PC-3 (cell line): ENCODE measurements around the gene ERI3. TPM values are rescaled to one million over a fixed set of nuclear protein-coding genes. Genes with fewer than 3 reads are reported as not detected.

Source experiments
- ATAC-seq: fragments of 200-7000 bp; cut with Tn5 transposase; 2 replicates; pipeline ENCODE4 v1.9.1; 2020; ENCODE audit warnings: mild to moderate bottlenecking, moderate library complexity
- BruUV-seq: library from RNA; stranded (reverse); fragments of 400-500 nt; replicated peaks from 2 replicates; lab custom pipeline; 2021; lab: Mats Ljungman, UMichigan
- CTCF ChIA-PET: fragments of 300-600 bp; sonication (Branson Sonifier 250); formaldehyde crosslinking; loops from one replicate; lab custom pipeline; 2022; ENCODE audit warnings: antibody characterized with exemption; lab: Charles Lee
- POLR2A ChIA-PET: fragments of 300-600 bp; sonication (Branson Sonifier 250); formaldehyde crosslinking; loops from one replicate; lab custom pipeline; 2022; ENCODE audit warnings: antibody characterized with exemption; ENCODE audit not compliant: unreplicated experiment; lab: Charles Lee
- DNase-seq: peaks from one replicate; pipeline ENCODE4 v3.0.0-alpha.2; 2015
- H2AFZ ChIP-seq: fragments of 300-600 bp; sonication (generic); 2 replicates; pipeline ENCODE4 v1.6.0; 2016; ENCODE audit warnings: antibody characterized with exemption, low read length
- H3F3A ChIP-seq: fragments of 300-600 bp; sonication (generic); one replicate; pipeline ENCODE4 v1.6.0; 2017; ENCODE audit warnings: antibody characterized with exemption, low read length, control low read depth, mild to moderate bottlenecking; ENCODE audit not compliant: unreplicated experiment
- H3K27ac ChIP-seq: fragments of 300-600 bp; sonication (generic); 2 replicates; pipeline ENCODE4 v1.5.1; 2016; ENCODE audit warnings: mild to moderate bottlenecking, low read length
- H3K27me3 ChIP-seq: fragments of 300-600 bp; sonication (generic); 2 replicates; pipeline ENCODE4 v1.6.1; 2016; ENCODE audit warnings: low read length, mixed read lengths
- H3K36me3 ChIP-seq: fragments of 300-600 bp; sonication (generic); 2 replicates; pipeline ENCODE4 v1.6.1; 2016; ENCODE audit warnings: low read depth, mixed run types, low read length, mixed read lengths
- H3K4me1 ChIP-seq: fragments of 300-600 bp; sonication (generic); 2 replicates; pipeline ENCODE4 v1.5.1; 2016; ENCODE audit warnings: low read length; ENCODE audit not compliant: insufficient read depth
- H3K4me2 ChIP-seq: fragments of 300-600 bp; sonication (generic); 2 replicates; pipeline ENCODE4 v1.6.0; 2016; ENCODE audit warnings: low read length
- H3K4me3 ChIP-seq: fragments of 300-600 bp; sonication (generic); 2 replicates; pipeline ENCODE4 v1.5.1; 2016; ENCODE audit warnings: mild to moderate bottlenecking, low read length, mixed read lengths
- H3K79me2 ChIP-seq: fragments of 300-600 bp; sonication (generic); 2 replicates; pipeline ENCODE4 v1.6.1; 2017; ENCODE audit warnings: low read length, mixed read lengths
- H3K9ac ChIP-seq: fragments of 300-600 bp; sonication (generic); 2 replicates; pipeline ENCODE4 v1.6.0; 2016; ENCODE audit warnings: mild to moderate bottlenecking, low read length
- H3K9me2 ChIP-seq: fragments of 300-600 bp; sonication (generic); replicated peaks from 2 replicates; pipeline ENCODE4 v1.6.1; 2016; ENCODE audit warnings: mixed run types, low read length, mixed read lengths
- H3K9me3 ChIP-seq: fragments of 300-600 bp; sonication (generic); 2 replicates; pipeline ENCODE4 v1.6.1; 2016; ENCODE audit warnings: low read length, mixed read lengths
- H4K20me1 ChIP-seq: fragments of 300-600 bp; sonication (generic); 2 replicates; pipeline ENCODE4 v1.6.1; 2016; ENCODE audit warnings: low read length, mixed read lengths
- EZH2 ChIP-seq: fragments of 300-600 bp; sonication (generic); IDR thresholded peaks from one replicate; pipeline ENCODE4 v1.6.1; 2017; ENCODE audit warnings: antibody characterized with exemption, mild to moderate bottlenecking, low read length; ENCODE audit not compliant: unreplicated experiment
- EZH2phosphoT487 ChIP-seq: fragments of 300-600 bp; sonication (generic); IDR thresholded peaks from 2 replicates; pipeline ENCODE4 v1.6.1; 2018; ENCODE audit warnings: mild to moderate bottlenecking, antibody characterized with exemption, low read length, borderline replicate concordance
- intact Hi-C: fragments of 100-400 bp; cut with micrococcal nuclease; formaldehyde crosslinking; loops from 2 replicates; pipeline ENCODE4 v1.9.0; 2023
- total RNA-seq: library from RNA; depleted of rRNA; stranded (reverse); fragments of >200 nt; gene quantifications from 2 replicates; pipeline ENCODE4 v1.2.3, GENCODE V29; 2014
- TF ChIP-seq, protein P1 (sequence below): fragments of 300-600 bp; sonication (generic); conservative IDR thresholded peaks from 2 replicates; pipeline ENCODE4 v1.5.1; 2017; ENCODE audit warnings: antibody characterized with exemption, low read depth, mild to moderate bottlenecking, low read length

The ERI3 gene
- total RNA-seq, 1 experiment from 2014 or later, result 138 TPM

DNA sequence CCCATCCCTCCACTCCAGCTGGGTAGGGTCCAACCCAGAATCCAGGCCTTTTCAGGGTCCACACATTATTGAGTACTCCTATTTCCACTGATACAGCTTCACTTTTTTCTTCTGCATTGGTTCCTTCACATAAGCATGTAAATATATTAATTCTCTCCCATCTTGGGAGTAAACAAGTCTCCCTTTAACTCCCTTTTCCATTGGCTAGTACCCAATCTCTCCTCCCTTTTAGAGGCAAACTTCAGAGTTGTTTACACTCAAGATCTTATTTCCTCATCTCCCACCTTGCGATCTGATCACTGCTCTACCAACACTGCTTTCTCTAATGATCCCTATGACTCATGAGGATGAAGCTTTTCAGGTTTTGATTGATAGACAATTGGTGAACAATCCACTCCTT, 121.5 kb downstream of the ERI3 start:
- H4K20me1 ChIP-seq, result no peaks in the 10 kb centered on the region
- TF ChIP-seq, protein P1, sequence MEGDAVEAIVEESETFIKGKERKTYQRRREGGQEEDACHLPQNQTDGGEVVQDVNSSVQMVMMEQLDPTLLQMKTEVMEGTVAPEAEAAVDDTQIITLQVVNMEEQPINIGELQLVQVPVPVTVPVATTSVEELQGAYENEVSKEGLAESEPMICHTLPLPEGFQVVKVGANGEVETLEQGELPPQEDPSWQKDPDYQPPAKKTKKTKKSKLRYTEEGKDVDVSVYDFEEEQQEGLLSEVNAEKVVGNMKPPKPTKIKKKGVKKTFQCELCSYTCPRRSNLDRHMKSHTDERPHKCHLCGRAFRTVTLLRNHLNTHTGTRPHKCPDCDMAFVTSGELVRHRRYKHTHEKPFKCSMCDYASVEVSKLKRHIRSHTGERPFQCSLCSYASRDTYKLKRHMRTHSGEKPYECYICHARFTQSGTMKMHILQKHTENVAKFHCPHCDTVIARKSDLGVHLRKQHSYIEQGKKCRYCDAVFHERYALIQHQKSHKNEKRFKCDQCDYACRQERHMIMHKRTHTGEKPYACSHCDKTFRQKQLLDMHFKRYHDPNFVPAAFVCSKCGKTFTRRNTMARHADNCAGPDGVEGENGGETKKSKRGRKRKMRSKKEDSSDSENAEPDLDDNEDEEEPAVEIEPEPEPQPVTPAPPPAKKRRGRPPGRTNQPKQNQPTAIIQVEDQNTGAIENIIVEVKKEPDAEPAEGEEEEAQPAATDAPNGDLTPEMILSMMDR, result no peak
- no peak for TF ChIP-seq EZH2
- no peak for TF ChIP-seq EZH2phosphoT487
- ChIA-PET CTCF (no interaction called here), POLR2A (no interaction called here)
- DNase-seq, result no peak
- no peaks in the 10 kb centered on the region for H3F3A ChIP-seq
- no peaks in the 10 kb centered on the region for H3K4me1 ChIP-seq
- no TSS peak for BruUV-seq
- no peak overlapping the region for H2AFZ ChIP-seq
- H3K27ac ChIP-seq, result no peak overlapping the region
- ATAC-seq, result no peak
- no peaks in the 10 kb centered on the region for H3K27me3 ChIP-seq
- H3K9ac ChIP-seq, result no peak overlapping the region
- H3K4me2 ChIP-seq, result no peak overlapping the region
- intact Hi-C loops, result no loop called here
- no peaks in the 10 kb centered on the region for H3K79me2 ChIP-seq
- no peaks in the 10 kb centered on the region for H3K36me3 ChIP-seq
- H3K4me3 ChIP-seq, result no peak overlapping the region
- no peaks in the 10 kb centered on the region for H3K9me2 ChIP-seq
- no peaks in the 10 kb centered on the region for H3K9me3 ChIP-seq

DNA sequence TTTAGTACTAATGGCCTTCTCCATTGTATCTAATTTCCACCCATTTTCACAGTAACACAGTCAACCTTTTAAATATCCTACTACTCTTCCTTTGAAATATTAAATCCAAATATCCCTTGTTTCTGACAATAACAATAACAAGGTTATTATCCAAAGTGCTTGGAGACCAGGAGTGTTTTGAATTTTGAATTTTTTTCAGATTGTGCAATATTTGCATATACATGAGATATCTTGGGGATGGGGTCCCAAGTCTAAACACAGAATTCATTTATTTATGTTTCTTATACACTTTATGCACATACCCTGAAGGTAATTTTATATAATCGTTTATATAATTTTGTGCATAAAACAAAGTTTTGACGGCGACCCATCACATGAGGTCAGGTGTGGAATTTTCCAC, 124.3 kb downstream of the ERI3 start:
- BruUV-seq, result no TSS peak
- Histone ChIP-seq H3K79me2 (no peaks in the 10 kb centered on the region), H3K27me3 (no peaks in the 10 kb centered on the region), H3K9me3 (no peaks in the 10 kb centered on the region), H3K4me1 (no peaks in the 10 kb centered on the region), H3K4me2 (no peak overlapping the region), H4K20me1 (no peaks in the 10 kb centered on the region), H3F3A (no peaks in the 10 kb centered on the region), H3K27ac (no peak overlapping the region), H3K9me2 (no peaks in the 10 kb centered on the region), H3K9ac (no peak overlapping the region), H3K4me3 (no peak overlapping the region), H3K36me3 (no peaks in the 10 kb centered on the region), H2AFZ (no peak overlapping the region)
- DNase-seq (no peak), ATAC-seq (no peak)
- CTCF ChIA-PET, result no interaction called here
- intact Hi-C loops, result no loop called here
- TF ChIP-seq, protein P1, result no peak
- no peak for TF ChIP-seq EZH2
- POLR2A ChIA-PET, result no interaction called here

DNA sequence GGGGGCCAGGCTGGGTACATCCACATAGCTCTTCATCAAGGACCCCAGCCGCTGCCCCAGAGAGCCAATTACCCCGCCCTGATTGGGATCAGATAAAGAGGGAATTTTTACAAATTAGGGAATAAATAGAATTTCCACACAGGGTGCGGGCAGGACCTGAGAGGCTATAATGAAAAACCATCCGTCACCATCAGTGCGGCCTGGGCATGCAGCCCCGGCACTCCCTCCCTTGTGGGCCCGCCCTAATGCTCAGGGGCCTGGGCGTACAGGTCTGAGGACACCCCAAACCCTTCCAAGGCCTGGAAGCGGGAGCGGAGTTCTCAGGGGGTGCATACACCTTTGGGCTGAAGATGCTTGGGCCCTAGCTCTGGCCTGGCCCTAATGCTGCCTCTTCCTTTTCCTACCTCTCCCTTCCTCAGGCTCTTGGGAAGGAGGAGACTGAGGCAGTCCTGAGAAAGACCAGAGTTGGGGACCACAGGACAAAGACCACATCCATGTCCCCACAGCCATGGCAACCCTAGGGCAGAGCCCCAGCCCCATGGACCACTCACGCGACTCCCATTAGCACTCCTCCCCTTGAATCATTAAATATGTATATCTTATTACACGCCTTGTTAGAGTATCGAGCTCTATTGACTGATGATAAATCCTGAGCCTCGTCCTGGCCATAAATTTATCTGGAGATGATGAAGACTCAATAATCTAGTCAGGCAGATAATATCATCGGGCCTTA, 125.5 kb downstream of the ERI3 start:
- no peak for ATAC-seq
- H3K27ac ChIP-seq, result no peak overlapping the region
- H3K9me3 ChIP-seq, result no peaks in the 10 kb centered on the region
- intact Hi-C loops, result no loop called here
- TF ChIP-seq, protein P1, result no peak
- TF ChIP-seq EZH2 (no peak), EZH2phosphoT487 (no peak)
- H3K9ac ChIP-seq, result no peak overlapping the region
- no peaks in the 10 kb centered on the region for H3K27me3 ChIP-seq
- no peak overlapping the region for H3K4me3 ChIP-seq
- H3K9me2 ChIP-seq, result no peaks in the 10 kb centered on the region
- H3K4me1 ChIP-seq, result no peaks in the 10 kb centered on the region
- H3F3A ChIP-seq, result no peaks in the 10 kb centered on the region
- H3K79me2 ChIP-seq, result no peaks in the 10 kb centered on the region
- no peak overlapping the region for H3K4me2 ChIP-seq
- BruUV-seq, result no TSS peak
- no peak overlapping the region for H2AFZ ChIP-seq
- no peaks in the 10 kb centered on the region for H3K36me3 ChIP-seq
- ChIA-PET POLR2A (no interaction called here), CTCF (no interaction called here)
- DNase-seq, result no peak
- no peaks in the 10 kb centered on the region for H4K20me1 ChIP-seq
